Measurements from ENCODE around the gene MOB2. TPM values are rescaled to one million over a fixed set of nuclear protein-coding genes. Genes with fewer than 3 reads are reported as not detected.
A peak's percentile ranks its signal among the peaks of the same experiment; 100 is the strongest.

Gene MOB2, protein sequence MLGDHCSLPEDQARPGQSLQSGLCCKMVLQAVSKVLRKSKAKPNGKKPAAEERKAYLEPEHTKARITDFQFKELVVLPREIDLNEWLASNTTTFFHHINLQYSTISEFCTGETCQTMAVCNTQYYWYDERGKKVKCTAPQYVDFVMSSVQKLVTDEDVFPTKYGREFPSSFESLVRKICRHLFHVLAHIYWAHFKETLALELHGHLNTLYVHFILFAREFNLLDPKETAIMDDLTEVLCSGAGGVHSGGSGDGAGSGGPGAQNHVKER
- 14.4 TPM for polyA plus RNA-seq (2012; ENCODE audit: low read depth, missing spikeins)

DNA sequence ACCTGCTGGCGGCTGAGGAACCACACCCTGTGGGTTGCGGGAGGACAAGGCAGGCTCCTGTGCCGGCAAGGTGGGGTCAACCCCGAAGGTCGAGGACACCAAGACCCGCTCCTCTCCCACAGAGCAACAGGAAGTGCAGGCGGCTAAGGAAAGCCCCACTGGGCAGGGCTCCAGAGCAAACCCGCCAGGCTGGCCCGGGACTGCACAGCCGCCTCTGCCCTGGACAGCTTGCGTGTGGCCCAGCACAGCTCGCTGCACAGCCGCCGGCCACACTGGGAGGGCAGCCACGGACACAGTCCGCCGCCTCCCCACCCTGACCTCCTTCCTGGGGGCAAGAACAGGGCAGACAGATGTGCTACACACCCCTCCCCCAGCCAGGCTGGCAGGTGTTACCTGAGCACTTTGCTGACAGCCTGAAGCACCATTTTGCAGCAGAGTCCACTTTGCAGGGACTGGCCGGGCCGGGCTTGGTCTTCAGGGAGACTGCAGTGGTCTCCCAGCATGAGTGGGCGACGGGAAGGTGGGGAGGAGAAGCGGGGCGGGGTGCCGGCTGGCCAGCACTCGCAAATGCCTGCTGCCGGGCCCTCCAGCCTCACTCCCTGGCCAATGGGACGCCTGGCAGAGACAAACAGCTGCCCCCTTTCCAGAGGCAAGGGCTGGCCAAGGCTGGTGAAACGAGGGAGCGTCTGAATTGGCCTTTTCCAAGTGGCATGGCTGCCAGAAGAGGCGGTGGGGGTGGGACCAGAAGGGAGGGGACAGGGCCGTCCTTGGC, at the start of gene MOB2:
MOB2 (minus strand) TSS at position 726 of the 772 bp plus-strand sequence; CDS start at position 503, 223 bp downstream.
- FAIRE-seq (peak; percentile 66), DNase-seq (ENCODE audit: insufficient read length, low spot score) (peak; percentile 53)
- TF ChIP-seq POLR2AphosphoS5 (IDR thresholded peaks at IDR 0.05; ENCODE audit: low read depth, low read length) (no peak), SPI1 (IDR thresholded peaks at IDR 0.05; ENCODE audit: low read depth, low read length) (no peak), POLR2A (IDR thresholded peaks at IDR 0.05; ENCODE audit: low read depth, low read length) (no peak), PAX5 (IDR thresholded peaks at IDR 0.05; ENCODE audit: insufficient read depth, low read length, severe bottlenecking) (no peak)

DNA sequence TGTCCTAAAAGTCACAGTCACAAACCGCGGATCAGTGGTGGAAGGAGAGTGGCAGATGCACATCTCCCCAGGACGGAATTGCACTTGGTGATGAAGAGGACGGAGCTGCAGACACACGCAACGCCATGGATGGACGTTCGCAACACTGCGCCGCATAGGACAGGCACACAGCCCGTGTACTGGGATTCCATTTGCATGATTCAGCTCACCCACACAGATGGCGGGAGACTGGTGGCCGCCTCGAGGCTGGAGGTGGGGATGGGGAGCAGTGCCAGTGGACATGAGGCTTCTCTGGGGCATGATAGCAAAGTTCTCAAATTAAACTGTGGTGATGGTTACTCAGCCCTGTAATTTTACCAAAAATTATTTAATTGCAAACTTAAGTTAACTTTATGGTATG, 48.1 kb upstream of the MOB2 start:
- DNase-seq (ENCODE audit: insufficient read length, low spot score) (no peak), FAIRE-seq (no peak)
- TF ChIP-seq PAX5 (IDR thresholded peaks at IDR 0.05; ENCODE audit: insufficient read depth, low read length, severe bottlenecking) (no peak), POLR2A (IDR thresholded peaks at IDR 0.05; ENCODE audit: low read depth, low read length) (no peak), POU2F2 (IDR thresholded peaks at IDR 0.05; ENCODE audit: low read depth, low read length) (no peak), TAF1 (IDR thresholded peaks at IDR 0.05; ENCODE audit: low read depth, low read length) (no peak), POLR2AphosphoS5 (IDR thresholded peaks at IDR 0.05; ENCODE audit: low read depth, low read length) (no peak), SPI1 (IDR thresholded peaks at IDR 0.05; ENCODE audit: low read depth, low read length) (no peak)

DNA sequence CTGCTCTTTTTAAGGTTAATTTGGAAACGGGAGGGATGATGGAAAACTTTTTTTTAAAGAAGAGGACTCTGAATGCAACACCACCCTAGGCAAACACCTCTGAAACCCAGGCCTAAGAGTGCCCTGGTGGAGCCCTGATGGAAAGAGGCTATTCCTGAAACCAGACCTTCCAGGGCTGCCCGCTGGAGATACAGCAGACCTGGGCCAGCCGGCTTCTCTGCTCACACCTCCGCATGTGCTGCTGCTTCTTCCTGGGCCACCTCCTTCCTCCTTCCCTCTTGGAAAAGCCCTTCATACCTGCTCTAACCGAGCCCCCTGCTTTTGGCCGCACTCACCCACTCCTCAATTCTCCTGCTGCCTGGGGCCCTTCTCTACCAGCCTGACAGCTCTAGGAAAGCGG, 47.6 kb upstream of the MOB2 start:
- no peak for FAIRE-seq

DNA sequence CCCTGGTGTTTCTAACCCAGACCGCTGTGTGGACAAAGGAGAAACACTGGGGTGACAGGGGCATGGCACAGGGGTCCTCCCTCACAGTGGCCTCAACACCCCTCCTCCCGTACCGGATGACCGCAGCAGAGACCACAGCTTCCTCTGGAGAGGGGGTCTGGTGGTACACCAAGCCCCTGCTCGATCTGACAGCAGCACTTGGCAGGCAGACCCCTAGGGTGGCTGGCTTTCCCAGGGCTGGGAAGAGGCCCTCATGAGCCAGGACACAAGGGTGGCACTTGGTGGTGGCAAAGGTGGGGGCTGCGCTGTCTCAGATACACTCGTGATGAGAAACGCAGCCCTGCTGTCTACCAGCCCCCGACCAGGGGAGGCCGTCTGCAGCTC, 46.8 kb upstream of the MOB2 start:
- FAIRE-seq (no peak), DNase-seq (ENCODE audit: insufficient read length, low spot score) (no peak)
- TF ChIP-seq TAF1 (IDR thresholded peaks at IDR 0.05; ENCODE audit: low read depth, low read length) (no peak), SPI1 (IDR thresholded peaks at IDR 0.05; ENCODE audit: low read depth, low read length) (no peak), POU2F2 (IDR thresholded peaks at IDR 0.05; ENCODE audit: low read depth, low read length) (no peak), POLR2A (IDR thresholded peaks at IDR 0.05; ENCODE audit: low read depth, low read length) (no peak), POLR2AphosphoS5 (IDR thresholded peaks at IDR 0.05; ENCODE audit: low read depth, low read length) (no peak), PAX5 (IDR thresholded peaks at IDR 0.05; ENCODE audit: insufficient read depth, low read length, severe bottlenecking) (no peak)

More for the DNA sequence above, 47.6 kb upstream of the MOB2 start:
- no peak for DNase-seq (ENCODE audit: insufficient read length, low spot score)
- TF ChIP-seq POLR2A (IDR thresholded peaks at IDR 0.05; ENCODE audit: low read depth, low read length) (no peak), PAX5 (IDR thresholded peaks at IDR 0.05; ENCODE audit: insufficient read depth, low read length, severe bottlenecking) (no peak), TAF1 (IDR thresholded peaks at IDR 0.05; ENCODE audit: low read depth, low read length) (no peak), POU2F2 (IDR thresholded peaks at IDR 0.05; ENCODE audit: low read depth, low read length) (no peak), POLR2AphosphoS5 (IDR thresholded peaks at IDR 0.05; ENCODE audit: low read depth, low read length) (no peak), SPI1 (IDR thresholded peaks at IDR 0.05; ENCODE audit: low read depth, low read length) (no peak)

DNA sequence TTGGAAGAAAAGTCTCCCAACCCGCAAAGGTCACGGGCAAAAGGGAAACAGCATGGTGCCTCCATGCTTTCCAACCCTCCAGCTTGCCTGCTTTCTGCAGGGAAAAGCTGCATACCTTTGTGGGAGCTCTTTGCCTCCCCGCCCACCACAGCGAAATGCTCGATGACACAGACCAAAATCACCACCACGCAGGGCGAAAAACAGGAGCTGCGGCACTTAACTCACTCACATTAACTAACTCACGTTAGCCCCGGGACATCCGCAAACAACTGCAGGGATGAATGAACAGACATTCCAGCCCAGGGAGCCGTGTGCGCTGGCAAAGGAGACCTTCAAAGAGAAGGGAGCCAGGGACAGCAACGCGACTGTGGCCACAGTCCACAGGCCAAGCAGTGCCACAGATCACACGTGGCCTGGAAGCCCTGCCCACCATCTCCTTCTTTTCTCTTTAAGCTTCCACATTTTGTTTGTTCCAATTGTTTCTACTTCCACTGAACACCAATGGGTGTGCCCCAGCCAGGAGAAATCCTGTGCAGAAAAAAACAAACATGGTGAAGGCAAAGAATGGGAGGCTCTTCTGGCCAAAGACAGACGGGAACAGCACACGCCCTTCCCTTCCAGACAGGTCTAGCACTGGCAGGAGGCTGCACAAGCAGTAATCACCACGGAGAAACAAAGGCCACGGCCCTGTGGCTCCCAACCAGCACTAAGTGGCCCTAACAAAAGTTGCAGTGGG, 46.2 kb upstream of the MOB2 start:
- DNase-seq (ENCODE audit: insufficient read length, low spot score) = no peak
- FAIRE-seq = no peak
- TF ChIP-seq POLR2AphosphoS5 (IDR thresholded peaks at IDR 0.05; ENCODE audit: low read depth, low read length) = no peak

DNA sequence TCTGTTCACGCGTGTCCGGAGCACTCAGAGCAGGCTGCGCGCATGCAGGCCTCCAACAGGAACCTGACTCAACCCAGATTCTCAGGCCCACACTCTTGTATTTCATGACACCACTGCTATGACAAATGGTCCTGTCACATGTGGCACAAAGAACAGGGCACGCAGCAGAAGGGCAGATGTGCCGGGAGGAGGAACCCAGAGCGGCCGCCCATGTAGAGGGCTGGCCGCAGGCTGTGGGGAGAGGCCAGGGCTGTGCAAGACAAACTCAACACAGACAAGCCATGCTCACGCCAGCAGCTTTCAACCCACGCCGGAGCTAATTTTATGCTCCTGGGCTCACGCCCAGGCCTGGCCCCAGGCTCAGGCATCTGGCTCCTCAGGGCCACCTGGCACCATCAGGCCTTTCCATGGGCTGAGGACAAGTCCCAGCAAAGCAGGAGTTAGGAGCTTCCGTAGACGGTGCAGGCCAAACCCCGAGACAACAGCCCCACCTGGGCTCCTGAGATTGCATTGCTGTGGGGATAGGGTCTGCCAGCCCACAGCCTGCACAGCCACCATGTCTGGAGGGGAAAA, 45.5 kb upstream of the MOB2 start:
- DNase-seq (ENCODE audit: insufficient read length, low spot score) = no peak
- no peak for FAIRE-seq
- TF ChIP-seq TAF1 (IDR thresholded peaks at IDR 0.05; ENCODE audit: low read depth, low read length) = no peak
- no peak for TF ChIP-seq POLR2A (IDR thresholded peaks at IDR 0.05; ENCODE audit: low read depth, low read length)
- TF ChIP-seq PAX5 (IDR thresholded peaks at IDR 0.05; ENCODE audit: insufficient read depth, low read length, severe bottlenecking) = no peak
- no peak for TF ChIP-seq POU2F2 (IDR thresholded peaks at IDR 0.05; ENCODE audit: low read depth, low read length)
- no peak for TF ChIP-seq POLR2AphosphoS5 (IDR thresholded peaks at IDR 0.05; ENCODE audit: low read depth, low read length)
- no peak for TF ChIP-seq SPI1 (IDR thresholded peaks at IDR 0.05; ENCODE audit: low read depth, low read length)

DNA sequence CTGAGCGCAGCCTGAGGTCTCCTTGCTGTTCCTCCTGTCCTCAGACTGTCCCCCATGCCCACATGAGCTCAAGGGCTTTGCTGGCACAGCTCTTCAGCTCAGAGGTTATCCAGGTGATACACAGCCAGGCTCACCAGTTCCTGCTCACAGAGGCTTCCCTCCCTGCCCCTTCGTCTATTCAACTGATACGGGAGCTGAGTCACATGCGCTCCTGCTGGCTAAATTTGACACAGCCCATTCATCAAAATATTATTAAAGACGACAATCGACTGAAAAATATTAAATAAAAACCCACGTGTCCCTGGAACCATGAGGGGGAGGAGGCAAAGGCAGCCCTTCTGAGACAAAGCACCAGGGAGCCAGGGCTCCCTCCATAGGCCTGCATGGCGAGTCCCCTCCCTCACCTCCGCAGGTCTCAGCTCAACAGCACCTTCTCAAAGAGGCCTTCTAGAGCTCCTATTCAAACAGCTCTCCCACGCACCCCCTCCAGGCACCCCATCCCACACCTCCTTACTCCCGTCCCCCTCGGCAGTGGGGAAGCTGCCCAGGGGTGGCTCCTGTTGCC, 45.0 kb upstream of the MOB2 start:
- TF ChIP-seq POLR2A (IDR thresholded peaks at IDR 0.05; ENCODE audit: low read depth, low read length) (no peak), TAF1 (IDR thresholded peaks at IDR 0.05; ENCODE audit: low read depth, low read length) (no peak), POLR2AphosphoS5 (IDR thresholded peaks at IDR 0.05; ENCODE audit: low read depth, low read length) (no peak), PAX5 (IDR thresholded peaks at IDR 0.05; ENCODE audit: insufficient read depth, low read length, severe bottlenecking) (no peak), SPI1 (IDR thresholded peaks at IDR 0.05; ENCODE audit: low read depth, low read length) (no peak), POU2F2 (IDR thresholded peaks at IDR 0.05; ENCODE audit: low read depth, low read length) (no peak)

DNA sequence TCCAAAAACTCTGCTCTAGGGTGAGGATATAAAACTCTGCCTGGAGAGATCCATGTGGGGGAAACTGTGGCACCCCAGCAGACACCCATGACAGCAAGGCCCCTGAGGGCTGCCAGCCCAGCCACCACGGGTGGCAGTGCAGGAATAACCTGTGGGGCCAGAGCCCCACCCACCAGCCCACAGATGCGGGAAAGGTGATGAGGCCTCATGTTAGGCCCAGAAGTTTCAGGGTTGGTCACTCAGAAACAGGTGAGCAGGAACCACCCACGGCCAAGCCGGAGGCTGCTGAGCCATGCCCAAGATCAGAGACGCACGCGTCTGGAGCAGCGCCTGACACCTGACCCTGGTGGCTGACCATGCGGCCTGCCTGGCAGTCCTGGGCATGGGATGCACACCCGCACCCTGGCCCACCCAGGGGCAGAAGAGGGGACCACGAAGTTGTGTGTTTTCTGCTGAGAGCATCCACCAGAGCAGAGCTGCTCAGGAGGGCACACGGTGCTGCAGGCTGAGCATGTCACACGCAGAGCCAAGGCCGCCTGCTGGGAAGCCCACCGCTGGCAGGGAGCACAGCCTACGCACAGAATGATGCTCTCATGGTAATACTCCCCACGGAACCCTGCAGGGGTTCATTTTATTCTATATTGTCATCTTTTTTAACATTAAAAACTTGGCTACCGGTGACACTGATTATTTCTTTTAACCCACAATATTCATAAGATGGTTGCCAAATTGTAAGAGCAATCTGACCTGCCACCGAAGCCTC, 44.3 kb upstream of the MOB2 start:
- TF ChIP-seq PAX5 (IDR thresholded peaks at IDR 0.05; ENCODE audit: insufficient read depth, low read length, severe bottlenecking) (no peak), POLR2AphosphoS5 (IDR thresholded peaks at IDR 0.05; ENCODE audit: low read depth, low read length) (no peak), POLR2A (IDR thresholded peaks at IDR 0.05; ENCODE audit: low read depth, low read length) (no peak), SPI1 (IDR thresholded peaks at IDR 0.05; ENCODE audit: low read depth, low read length) (no peak), TAF1 (IDR thresholded peaks at IDR 0.05; ENCODE audit: low read depth, low read length) (no peak), POU2F2 (IDR thresholded peaks at IDR 0.05; ENCODE audit: low read depth, low read length) (no peak)
- FAIRE-seq (peak; percentile 71), DNase-seq (ENCODE audit: insufficient read length, low spot score) (no peak)

More for the DNA sequence above, 45.0 kb upstream of the MOB2 start:
- FAIRE-seq (no peak), DNase-seq (ENCODE audit: insufficient read length, low spot score) (no peak)
